Tibial nerve (tissue), 4 donors: Measurements from ENCODE around the gene TRIM29. TPM values are rescaled to one million over a fixed set of nuclear protein-coding genes. Genes with fewer than 3 reads are reported as not detected.

ENCODE experiments used
- DNase-seq, 2 donors: peaks; one replicate each; pipeline ENCODE4 v3.0.0-alpha.2; 2019; ENCODE audit warnings: low spot score in 2 of 2
- H3K27ac ChIP-seq, 4 donors: fragments of 200-600 bp; sonication (generic) in 3 of 4; one replicate each; pipeline ENCODE4 v1.5.1; 2017 to 2019; ENCODE audit warnings: mild to moderate bottlenecking in 1 of 4
- H3K27me3 ChIP-seq, 2 donors: fragments of 200-600 bp; sonication (generic) in 1 of 2; one replicate each; pipeline versions ENCODE4 v1.5.1 to v1.6.0; 2017 to 2019
- H3K36me3 ChIP-seq, 3 donors: fragments of 200-600 bp; sonication (generic); one replicate each; pipeline ENCODE4 v1.5.1; 2018 to 2019
- H3K4me1 ChIP-seq, 4 donors: fragments of 200-600 bp; sonication (generic) in 3 of 4; one replicate each; pipeline ENCODE4 v1.5.1; 2017 to 2019
- H3K4me3 ChIP-seq, 4 donors: fragments of 200-600 bp; sonication (generic) in 3 of 4; one replicate each; pipeline ENCODE4 v1.5.1; 2017 to 2019; ENCODE audit warnings: mild to moderate bottlenecking in 1 of 4, moderate library complexity in 1 of 4
- H3K9me3 ChIP-seq, 4 donors: fragments of 200-600 bp; sonication (generic) in 3 of 4; one replicate each; pipeline ENCODE4 v1.5.1; 2017 to 2019
- CTCF ChIP-seq, 5 experiments: fragments of 200-600 bp in 3 of 5; fragments of 450-650 bp in 2 of 5; sonication (generic) in 3 of 5; IDR thresholded peaks; one replicate each; pipeline ENCODE4 v1.5.1; 2016 to 2019; ENCODE audit warnings: antibody characterized with exemption in 5 of 5, mild to moderate bottlenecking in 3 of 5, moderate library complexity in 2 of 5
- EP300 ChIP-seq, 2 donors: sonication (generic); formaldehyde crosslinking; IDR thresholded peaks; one replicate each; pipeline ENCODE4 v1.6.1; 2017; ENCODE audit warnings: antibody characterized with exemption in 2 of 2, mild to moderate bottlenecking in 1 of 2
- POLR2A ChIP-seq, 2 donors: fragments of 450-650 bp; IDR thresholded peaks; one replicate each; pipeline ENCODE4 v1.6.1; 2017; ENCODE audit warnings: antibody characterized with exemption in 2 of 2, mild to moderate bottlenecking in 2 of 2, moderate library complexity in 2 of 2
- WGBS, 2 donors: methylation state at CpG; one replicate each; pipeline ENCODE4 v1.1.5; 2018; 5-methylcytosine and 5-hydroxymethylcytosine counted together
- total RNA-seq, 4 donors: library from RNA; depleted of rRNA; stranded (reverse); fragments of >200 nt; gene quantifications; one replicate each; pipeline ENCODE4 v1.1.0, GENCODE V29; 2016

TRIM29 gene
- total RNA-seq, 4 donors from 2014 or later: 2.4 to 64.9 (median 40.7) TPM

- Histone ChIP-seq H3K27me3 (no peaks in the 10 kb centered on the region), H3K36me3 (no peaks in the 10 kb centered on the region), H3K9me3 (no peaks in the 10 kb centered on the region), H3K4me1 (peaks cover 0 to 14% (median 0%) of the 10 kb centered on the region in 4 donors), H3K27ac (peak overlapping the region in 1 of 4 donors; percentile 83), H3K4me3 (no peak overlapping the region)
- WGBS, 2 donors: 89 to 90% methylated on average over 7 to 8 of the region's 8 CpGs
- DNase-seq: peak in 1 of 2 donors; percentile 11
- TF ChIP-seq EP300 (IDR thresholded peaks at IDR 0.05): no peak
- TF ChIP-seq POLR2A (IDR thresholded peaks at IDR 0.05): no peak
- TF ChIP-seq CTCF (IDR thresholded peaks at IDR 0.05): no peak
These were observed 7.5 kb downstream of the TRIM29 start for GRCh38 chr11:120130176-120130980.

DNA sequence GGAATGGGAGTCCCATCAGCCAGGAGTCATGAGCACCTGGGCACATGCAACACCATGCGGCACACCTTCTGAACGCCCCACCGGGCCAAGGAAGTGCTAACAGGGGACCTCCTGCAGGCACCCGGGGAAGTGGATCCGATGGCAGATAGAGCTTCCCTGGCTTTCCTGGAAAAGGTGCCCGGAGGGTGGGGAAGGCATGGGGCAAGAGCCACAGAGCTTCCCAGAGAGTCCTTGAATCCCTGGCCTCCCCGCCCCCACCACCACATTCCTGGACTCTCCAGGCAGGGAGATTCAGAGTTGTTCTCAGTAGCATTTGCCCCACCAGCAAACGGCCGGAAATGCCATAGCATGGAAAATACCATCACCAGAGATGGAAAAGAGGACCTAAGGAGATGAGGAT, 8.3 kb downstream of the TRIM29 start:
- no peaks in the 10 kb centered on the region for H3K9me3 ChIP-seq
- H3K4me3 ChIP-seq: no peak overlapping the region
- no peaks in the 10 kb centered on the region for H3K27me3 ChIP-seq
- no peak for DNase-seq
- H3K4me1 ChIP-seq: peaks cover 0 to 15% (median 0%) of the 10 kb centered on the region in 4 donors
- WGBS, 2 donors: 67 to 84% methylated on average over 3 to 9 of the region's 9 CpGs
- no peaks in the 10 kb centered on the region for H3K36me3 ChIP-seq
- peak overlapping the region in 2 of 4 donors; percentile 26 to 83 for H3K27ac ChIP-seq
- TF ChIP-seq EP300 (IDR thresholded peaks at IDR 0.05): no peak
- TF ChIP-seq CTCF (IDR thresholded peaks at IDR 0.05): no peak
- no peak for TF ChIP-seq POLR2A (IDR thresholded peaks at IDR 0.05)

GRCh38 chr11:120128392-120129119, 9.4 kb downstream of the TRIM29 start:
- H3K4me1 ChIP-seq: peaks cover 0 to 15% (median 0%) of the 10 kb centered on the region in 4 donors
- TF ChIP-seq CTCF (IDR thresholded peaks at IDR 0.05) (peak in 1 of 5 experiments; percentile 12), POLR2A (IDR thresholded peaks at IDR 0.05) (peak in 1 of 2 donors; percentile 34), EP300 (IDR thresholded peaks at IDR 0.05) (peak in 1 of 2 donors; percentile 61)
- 49 to 69% methylated on average over 13 to 14 of the region's 14 CpGs for WGBS, 2 donors
- DNase-seq: peak; percentile 60 to 66
- H3K27me3 ChIP-seq: no peaks in the 10 kb centered on the region
- H3K9me3 ChIP-seq: no peaks in the 10 kb centered on the region
- H3K36me3 ChIP-seq: no peaks in the 10 kb centered on the region
- H3K27ac ChIP-seq: peak overlapping the region; percentile 40 to 83 (median 64)
- H3K4me3 ChIP-seq: peak overlapping the region in 1 of 4 donors; percentile 1

- WGBS, 2 donors: 87 to 95% methylated on average over 7 of the region's 7 CpGs
- H3K9me3 ChIP-seq: no peaks in the 10 kb centered on the region
These were observed 10.7 kb downstream of the TRIM29 start for GRCh38 chr11:120127236-120127635.

More at GRCh38 chr11:120127236-120127635, 10.7 kb downstream of the TRIM29 start:
- H3K36me3 ChIP-seq: no peaks in the 10 kb centered on the region
- peak overlapping the region in 2 of 4 donors; percentile 66 to 83 for H3K27ac ChIP-seq
- H3K27me3 ChIP-seq: no peaks in the 10 kb centered on the region
- TF ChIP-seq CTCF (IDR thresholded peaks at IDR 0.05): no peak
- no peak for TF ChIP-seq EP300 (IDR thresholded peaks at IDR 0.05)
- TF ChIP-seq POLR2A (IDR thresholded peaks at IDR 0.05): no peak
- DNase-seq: no peak
- H3K4me1 ChIP-seq: peaks cover 0 to 18% (median 0%) of the 10 kb centered on the region in 4 donors
- H3K4me3 ChIP-seq: no peak overlapping the region
